ENCODE data around the gene ZNF532.
A peak's percentile ranks its signal among the peaks of the same experiment; 100 is the strongest.
"Not testable (repeated sequence)": the region's sequence is repeated elsewhere in the genome, so short reads cannot be mapped to it uniquely, and the experiment has no call there.

The ZNF532 gene, protein sequence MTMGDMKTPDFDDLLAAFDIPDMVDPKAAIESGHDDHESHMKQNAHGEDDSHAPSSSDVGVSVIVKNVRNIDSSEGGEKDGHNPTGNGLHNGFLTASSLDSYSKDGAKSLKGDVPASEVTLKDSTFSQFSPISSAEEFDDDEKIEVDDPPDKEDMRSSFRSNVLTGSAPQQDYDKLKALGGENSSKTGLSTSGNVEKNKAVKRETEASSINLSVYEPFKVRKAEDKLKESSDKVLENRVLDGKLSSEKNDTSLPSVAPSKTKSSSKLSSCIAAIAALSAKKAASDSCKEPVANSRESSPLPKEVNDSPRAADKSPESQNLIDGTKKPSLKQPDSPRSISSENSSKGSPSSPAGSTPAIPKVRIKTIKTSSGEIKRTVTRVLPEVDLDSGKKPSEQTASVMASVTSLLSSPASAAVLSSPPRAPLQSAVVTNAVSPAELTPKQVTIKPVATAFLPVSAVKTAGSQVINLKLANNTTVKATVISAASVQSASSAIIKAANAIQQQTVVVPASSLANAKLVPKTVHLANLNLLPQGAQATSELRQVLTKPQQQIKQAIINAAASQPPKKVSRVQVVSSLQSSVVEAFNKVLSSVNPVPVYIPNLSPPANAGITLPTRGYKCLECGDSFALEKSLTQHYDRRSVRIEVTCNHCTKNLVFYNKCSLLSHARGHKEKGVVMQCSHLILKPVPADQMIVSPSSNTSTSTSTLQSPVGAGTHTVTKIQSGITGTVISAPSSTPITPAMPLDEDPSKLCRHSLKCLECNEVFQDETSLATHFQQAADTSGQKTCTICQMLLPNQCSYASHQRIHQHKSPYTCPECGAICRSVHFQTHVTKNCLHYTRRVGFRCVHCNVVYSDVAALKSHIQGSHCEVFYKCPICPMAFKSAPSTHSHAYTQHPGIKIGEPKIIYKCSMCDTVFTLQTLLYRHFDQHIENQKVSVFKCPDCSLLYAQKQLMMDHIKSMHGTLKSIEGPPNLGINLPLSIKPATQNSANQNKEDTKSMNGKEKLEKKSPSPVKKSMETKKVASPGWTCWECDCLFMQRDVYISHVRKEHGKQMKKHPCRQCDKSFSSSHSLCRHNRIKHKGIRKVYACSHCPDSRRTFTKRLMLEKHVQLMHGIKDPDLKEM (N-terminal part only)

DNA sequence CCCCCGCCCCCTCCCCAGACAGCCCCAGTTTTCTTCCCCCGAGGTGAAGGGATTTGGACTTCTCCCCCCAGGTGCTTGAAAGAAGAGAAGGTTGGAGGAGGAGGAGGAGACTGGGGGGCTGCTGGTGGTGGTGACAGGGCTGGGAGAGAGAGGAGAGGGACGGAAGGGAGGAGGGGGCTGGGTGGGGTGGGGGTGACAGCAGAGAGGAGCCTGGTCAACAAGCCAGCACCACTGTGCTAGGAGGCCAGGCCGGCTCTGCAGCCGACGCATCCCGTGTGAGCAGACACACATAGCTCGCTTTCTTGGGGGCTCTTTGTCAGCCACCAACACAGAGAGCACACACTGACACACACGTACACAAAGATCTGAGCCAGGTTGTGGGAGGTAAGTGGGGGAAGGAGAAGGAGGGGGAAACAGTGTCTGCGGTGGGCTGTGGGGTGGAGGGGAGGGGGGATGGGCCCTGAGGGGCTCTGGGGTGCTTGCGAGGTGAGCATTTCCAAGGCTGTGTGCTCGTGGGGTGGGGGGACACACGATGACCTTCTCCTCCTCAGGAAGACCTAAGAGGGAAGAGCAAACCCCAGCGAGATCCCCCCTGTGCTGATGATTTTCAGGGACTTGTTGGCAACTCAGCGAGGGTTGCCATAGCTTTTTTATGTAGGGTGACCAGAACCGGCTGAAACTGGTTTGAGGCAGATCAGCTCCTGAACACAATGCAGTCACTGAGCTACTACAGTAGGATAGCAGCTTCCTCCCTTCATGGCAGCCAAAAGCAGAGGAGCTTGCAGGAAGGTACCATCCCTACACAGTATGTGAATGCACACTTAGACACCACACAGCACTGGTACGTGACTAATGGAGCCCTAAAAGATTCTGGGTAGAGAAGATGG, at the start of gene ZNF532:
Gene ZNF532, plus strand, starts transcription at position 732 of the 887 bp plus-strand sequence. CDS start 53,411 bp downstream, outside the sequence.
- peak in 1 of 2 experiments; percentile 63 for DNase-seq (ENCODE audit: low read depth in 2 of 2)

GRCh38 chr18:58819051-58819450, 45.6 kb upstream of the ZNF532 start:
- DNase-seq (ENCODE audit: low read depth in 2 of 2), result no peak

- no peak for DNase-seq (ENCODE audit: low read depth in 2 of 2)
Measured at GRCh38 chr18:58820251-58820650, 44.4 kb upstream of the ZNF532 start.

DNA sequence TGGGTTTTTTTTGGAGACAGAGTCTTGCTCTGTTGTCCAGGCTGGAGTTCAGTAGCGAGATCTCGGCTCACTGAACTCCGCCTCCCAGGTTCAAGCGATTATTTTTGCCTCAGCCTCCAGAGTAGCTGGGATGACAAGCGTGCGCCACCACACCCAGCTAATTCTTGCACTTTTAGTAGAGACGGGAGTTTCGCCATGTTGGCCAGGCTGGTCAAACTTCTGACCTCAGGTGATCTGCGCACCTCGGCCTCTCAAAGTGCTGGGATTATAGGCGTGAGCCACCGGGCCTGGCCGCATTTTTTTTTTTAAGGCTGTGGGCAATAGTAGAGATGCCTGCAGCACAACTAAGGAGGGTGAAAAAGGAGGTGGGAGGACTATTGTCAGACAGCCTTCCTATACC, 41.7 kb upstream of the ZNF532 start:
- no peak for DNase-seq (ENCODE audit: low read depth in 2 of 2)

GRCh38 chr18:58823412-58823811, 41.3 kb upstream of the ZNF532 start:
- no peak for DNase-seq (ENCODE audit: low read depth in 2 of 2)

- not testable (repeated sequence) for DNase-seq (ENCODE audit: low read depth in 2 of 2)
Measured at GRCh38 chr18:58826926-58827325, 37.8 kb upstream of the ZNF532 start.

- DNase-seq (ENCODE audit: low read depth in 2 of 2), result no peak
Measured at GRCh38 chr18:58827428-58827827, 37.2 kb upstream of the ZNF532 start.

- no peak for DNase-seq (ENCODE audit: low read depth in 2 of 2)
Measured at GRCh38 chr18:58827886-58828285, 36.8 kb upstream of the ZNF532 start.

GRCh38 chr18:58828399-58829121, 36.1 kb upstream of the ZNF532 start:
- DNase-seq (ENCODE audit: low read depth in 2 of 2), result no peak

DNA sequence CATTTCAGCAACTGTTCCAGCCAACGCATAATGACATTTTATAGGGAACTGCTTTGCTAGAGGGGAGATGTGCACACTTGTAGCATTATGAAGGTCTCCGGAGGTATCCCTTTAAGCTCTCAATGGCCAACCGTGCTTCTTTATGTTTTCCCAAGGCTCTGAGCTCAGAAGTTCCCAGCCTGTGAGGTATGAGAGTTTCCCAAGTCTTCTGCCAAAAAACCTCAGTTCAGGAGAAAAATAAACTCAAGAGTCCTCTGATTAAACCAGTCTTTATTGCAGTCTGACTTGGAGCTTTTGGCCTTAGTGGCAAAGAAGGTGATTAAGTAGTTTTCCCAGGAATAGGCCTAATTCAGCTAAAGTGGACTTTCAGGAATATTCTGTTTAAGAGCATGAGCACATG, 35.4 kb upstream of the ZNF532 start:
- DNase-seq (ENCODE audit: low read depth in 2 of 2), result no peak

- DNase-seq (ENCODE audit: low read depth in 2 of 2), result not testable (repeated sequence)
Measured at GRCh38 chr18:58829886-58830285, 34.8 kb upstream of the ZNF532 start.

DNA sequence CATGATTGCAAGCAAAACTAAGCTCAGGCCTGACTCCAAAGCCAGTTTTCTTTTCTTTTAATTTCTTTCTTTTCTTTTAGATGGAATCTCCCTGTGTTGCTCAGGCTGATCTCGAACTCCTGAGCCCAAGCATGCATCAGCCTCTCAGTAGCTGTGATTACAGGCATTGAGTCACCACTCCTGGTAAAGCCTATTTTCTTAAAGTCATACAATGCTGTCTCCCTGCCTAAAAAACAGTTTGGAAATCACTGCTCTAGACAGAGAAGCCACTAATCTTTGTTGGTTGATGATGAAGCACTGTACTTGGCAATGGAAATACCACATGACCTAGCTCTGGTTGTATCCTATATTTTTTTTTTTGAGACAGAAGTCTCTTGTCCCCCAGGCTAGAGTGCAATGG, 33.1 kb upstream of the ZNF532 start:
- DNase-seq (ENCODE audit: low read depth in 2 of 2), result no peak

DNA sequence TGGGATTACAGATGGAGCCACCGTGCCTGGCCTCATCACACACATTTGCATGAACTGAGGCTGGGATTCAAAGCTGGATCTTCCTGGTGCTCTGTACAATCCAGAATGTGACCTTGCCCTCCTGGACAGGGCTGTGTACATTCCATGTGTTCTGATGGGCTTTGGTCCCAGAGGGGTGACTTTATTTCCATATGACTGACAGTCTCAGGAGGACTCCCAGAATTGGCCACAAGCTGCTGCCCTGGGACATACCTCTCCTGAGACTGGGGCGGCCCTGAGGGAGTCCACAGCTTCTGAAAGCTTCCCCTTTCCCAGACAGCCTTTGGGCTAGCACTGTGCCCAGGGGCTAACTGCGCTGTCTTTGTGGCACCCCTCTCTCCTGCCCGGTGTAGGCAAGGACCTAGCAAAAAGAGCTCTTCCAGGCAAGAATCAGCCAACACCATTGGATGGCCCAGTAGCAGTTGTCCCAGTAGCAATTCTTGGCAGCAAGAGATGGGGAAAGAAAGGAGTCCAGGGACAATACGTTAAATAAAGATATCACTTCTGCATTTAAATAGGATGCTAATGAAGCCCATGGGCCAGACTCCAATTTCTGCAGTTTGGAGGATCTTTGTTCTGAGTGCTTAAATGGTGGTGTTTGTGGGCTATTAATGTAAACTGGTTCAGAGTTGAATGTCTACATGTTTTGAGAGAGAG, 26.4 kb upstream of the ZNF532 start:
- DNase-seq (ENCODE audit: low read depth in 2 of 2), result no peak

DNA sequence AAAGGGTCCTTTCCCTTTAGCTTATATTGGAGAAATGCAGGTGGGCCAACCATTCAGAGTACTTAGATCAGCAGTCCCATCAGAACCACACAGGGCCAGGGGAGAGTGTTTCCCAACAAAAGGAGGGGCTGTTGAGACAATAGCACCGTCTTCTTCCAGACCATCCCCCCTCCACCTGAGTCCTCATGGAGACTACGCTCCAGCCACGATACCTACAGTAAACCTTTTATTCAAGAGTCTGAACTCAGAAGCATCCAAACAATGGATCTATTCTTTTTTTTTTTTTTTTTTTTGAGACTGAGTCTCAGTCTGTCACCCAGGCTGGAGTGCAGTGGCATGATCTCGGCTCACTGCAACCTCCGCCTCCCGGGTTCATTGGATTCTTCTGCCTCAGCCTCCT, 25.7 kb upstream of the ZNF532 start:
- DNase-seq (ENCODE audit: low read depth in 2 of 2), result no peak

GRCh38 chr18:58842978-58843687, 21.5 kb upstream of the ZNF532 start:
- DNase-seq (ENCODE audit: low read depth in 2 of 2), result no peak

GRCh38 chr18:58843688-58844035, 21.0 kb upstream of the ZNF532 start:
- DNase-seq (ENCODE audit: low read depth in 2 of 2), result no peak

GRCh38 chr18:58844871-58845270, 19.8 kb upstream of the ZNF532 start:
- DNase-seq (ENCODE audit: low read depth in 2 of 2), result no peak

GRCh38 chr18:58845928-58846724, 18.6 kb upstream of the ZNF532 start:
- no peak for DNase-seq (ENCODE audit: low read depth in 2 of 2)
